ENCODE data around the gene ACOT8. TPM values are rescaled to one million over a fixed set of nuclear protein-coding genes. Genes with fewer than 3 reads are reported as not detected.
"Not testable (repeated sequence)": the region's sequence is repeated elsewhere in the genome, so short reads cannot be mapped to it uniquely, and the experiment has no call there.

Gene ACOT8
- 10 to 100 TPM; 34.4 to 62.0 (median 44.3) TPM for total RNA-seq

- Histone ChIP-seq H3K4me1 (peaks cover 32% of the 10 kb centered on the region), H3K36me3 (peaks cover 8% of the 10 kb centered on the region)
- TF ChIP-seq EP300 (IDR thresholded peaks at IDR 0.05): no peak
- TF ChIP-seq CTCF (IDR thresholded peaks at IDR 0.05): no peak
- peak in 1 of 3 donors; percentile 50 for TF ChIP-seq POLR2AphosphoS5 (IDR thresholded peaks at IDR 0.05)
- TF ChIP-seq POLR2A (IDR thresholded peaks at IDR 0.05): peak in 1 of 2 donors; percentile 78
These were observed at the start of gene ACOT8, which contains the start of gene ZSWIM3 for GRCh38 chr20:45857114-45857881. ACOT8 (minus strand) TSS chr20:45857392; CDS start chr20:45857315, 77 bp downstream. ZSWIM3 (plus strand) TSS chr20:45857614; CDS start chr20:45857826, 212 bp downstream.

GRCh38 chr20:45905505-45906079 is 48.4 kb upstream of the ACOT8 start:
- 82% methylated on average over 8 of the region's 8 CpGs for WGBS
- no peaks in the 10 kb centered on the region for H3K27me3 ChIP-seq
- H3K4me1 ChIP-seq: peaks cover 13% of the 10 kb centered on the region
- H3K36me3 ChIP-seq: peaks cover 72% of the 10 kb centered on the region
- no peak overlapping the region for H3K4me3 ChIP-seq
- H3K9me3 ChIP-seq: no peaks in the 10 kb centered on the region
- TF ChIP-seq POLR2A (IDR thresholded peaks at IDR 0.05) (no peak), CTCF (IDR thresholded peaks at IDR 0.05) (no peak), POLR2AphosphoS5 (IDR thresholded peaks at IDR 0.05) (no peak), EP300 (IDR thresholded peaks at IDR 0.05) (no peak)
- DNase-seq (ENCODE audit: low spot score in 2 of 2): no peak
- no peak overlapping the region for H3K27ac ChIP-seq

More at GRCh38 chr20:45857114-45857881, at the start of gene ACOT8, which contains the start of gene ZSWIM3:
- Histone ChIP-seq H3K4me3 (peak within 1 kb of the TSS; percentile 79), H3K27ac (peak within 1 kb of the TSS; percentile 70), H3K9me3 (no peaks in the 10 kb centered on the region), H3K27me3 (no peaks in the 10 kb centered on the region)
- 4% methylated on average over 5 of the region's 36 CpGs for WGBS
- DNase-seq (ENCODE audit: low spot score in 2 of 2): peak; percentile 96 to 97

- Histone ChIP-seq H3K27me3 (no peaks in the 10 kb centered on the region), H3K4me1 (peaks cover 5% of the 10 kb centered on the region), H3K36me3 (peaks cover 78% of the 10 kb centered on the region), H3K9me3 (no peaks in the 10 kb centered on the region), H3K27ac (no peak overlapping the region), H3K4me3 (no peak overlapping the region)
- DNase-seq (ENCODE audit: low spot score in 2 of 2): no peak
- 87% methylated on average over 13 of the region's 16 CpGs for WGBS
- TF ChIP-seq EP300 (IDR thresholded peaks at IDR 0.05): no peak
- no peak for TF ChIP-seq CTCF (IDR thresholded peaks at IDR 0.05)
- no peak for TF ChIP-seq POLR2A (IDR thresholded peaks at IDR 0.05)
- no peak for TF ChIP-seq POLR2AphosphoS5 (IDR thresholded peaks at IDR 0.05)
These were observed 47.7 kb upstream of the ACOT8 start for GRCh38 chr20:45904583-45905504.

GRCh38 chr20:45902199-45902701 is 45.1 kb upstream of the ACOT8 start:
- TF ChIP-seq EP300 (IDR thresholded peaks at IDR 0.05) (no peak), POLR2AphosphoS5 (IDR thresholded peaks at IDR 0.05) (no peak), CTCF (IDR thresholded peaks at IDR 0.05) (no peak), POLR2A (IDR thresholded peaks at IDR 0.05) (no peak)
- 94% methylated on average over 13 of the region's 14 CpGs for WGBS
- H3K36me3 ChIP-seq: peaks cover 86% of the 10 kb centered on the region

DNA sequence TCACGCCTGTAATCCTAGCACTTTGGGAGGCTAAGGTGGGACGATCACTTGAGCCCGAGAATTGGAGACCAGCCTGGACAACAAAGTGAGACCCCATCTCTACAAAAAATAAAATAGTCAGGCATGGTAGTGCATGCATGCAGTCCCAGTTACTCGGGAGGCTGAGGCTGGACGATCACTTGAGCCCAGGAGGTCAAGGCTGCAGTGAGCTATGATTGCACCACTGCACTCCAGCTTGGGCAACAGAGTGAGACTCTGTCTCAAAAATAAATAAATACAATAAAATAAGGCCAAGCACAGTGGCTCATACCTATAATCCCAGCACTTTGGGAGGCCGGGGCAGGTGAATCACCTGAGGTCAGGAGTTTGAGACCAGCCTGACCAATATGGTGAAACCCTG is 44.1 kb upstream of the ACOT8 start:
- H3K4me3 ChIP-seq; H3K4me1 ChIP-seq; H3K27me3 ChIP-seq; H3K27ac ChIP-seq; H3K9me3 ChIP-seq; DNase-seq (ENCODE audit: low spot score in 2 of 2): not testable (repeated sequence)
- peaks cover 87% of the 10 kb centered on the region for H3K36me3 ChIP-seq
- WGBS: 87% methylated on average over 6 of the region's 6 CpGs

More at GRCh38 chr20:45902199-45902701, 45.1 kb upstream of the ACOT8 start:
- H3K4me3 ChIP-seq: no peak overlapping the region
- no peaks in the 10 kb centered on the region for H3K9me3 ChIP-seq
- DNase-seq (ENCODE audit: low spot score in 2 of 2): no peak
- H3K4me1 ChIP-seq: no peaks in the 10 kb centered on the region
- H3K27ac ChIP-seq: no peak overlapping the region
- no peaks in the 10 kb centered on the region for H3K27me3 ChIP-seq
